GM20431 (cell line): ENCODE results near the gene SNTA1.
"Not testable (repeated sequence)": the region's sequence is repeated elsewhere in the genome, so short reads cannot be mapped to it uniquely, and the experiment has no call there.

Experiments used
- in situ Hi-C: fragments of 300-500 bp; cut with MseI, MboI; formaldehyde crosslinking; loops from one replicate; pipeline ENCODE4 v1.15.0; 2020; ENCODE audit warnings: low sequenced_read_pairs; ENCODE audit not compliant: unreplicated experiment

The SNTA1 gene

GRCh38 chr20:33437141-33437911, 6.2 kb downstream of the SNTA1 start:
- in situ Hi-C loops: no loop called here

DNA sequence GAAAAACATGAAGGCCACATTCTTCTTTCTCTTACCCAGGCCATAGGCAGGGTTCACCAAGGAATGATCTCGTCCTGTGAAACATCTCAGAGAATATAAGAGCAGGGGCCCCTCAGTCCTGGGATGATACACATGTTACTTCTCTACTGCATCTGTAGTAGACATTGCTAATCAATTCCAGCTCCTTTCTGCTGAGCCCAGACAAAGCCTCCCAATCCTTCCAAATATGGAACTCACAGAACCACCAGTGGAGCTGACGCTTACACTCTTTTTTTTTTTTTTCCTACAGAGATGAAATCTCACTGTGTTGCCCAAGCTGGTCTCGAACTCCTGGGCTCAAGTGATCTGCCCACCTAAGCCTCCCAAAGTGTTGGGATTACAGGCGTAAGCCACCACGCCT, 9.1 kb downstream of the SNTA1 start:
- in situ Hi-C loops: no loop called here

DNA sequence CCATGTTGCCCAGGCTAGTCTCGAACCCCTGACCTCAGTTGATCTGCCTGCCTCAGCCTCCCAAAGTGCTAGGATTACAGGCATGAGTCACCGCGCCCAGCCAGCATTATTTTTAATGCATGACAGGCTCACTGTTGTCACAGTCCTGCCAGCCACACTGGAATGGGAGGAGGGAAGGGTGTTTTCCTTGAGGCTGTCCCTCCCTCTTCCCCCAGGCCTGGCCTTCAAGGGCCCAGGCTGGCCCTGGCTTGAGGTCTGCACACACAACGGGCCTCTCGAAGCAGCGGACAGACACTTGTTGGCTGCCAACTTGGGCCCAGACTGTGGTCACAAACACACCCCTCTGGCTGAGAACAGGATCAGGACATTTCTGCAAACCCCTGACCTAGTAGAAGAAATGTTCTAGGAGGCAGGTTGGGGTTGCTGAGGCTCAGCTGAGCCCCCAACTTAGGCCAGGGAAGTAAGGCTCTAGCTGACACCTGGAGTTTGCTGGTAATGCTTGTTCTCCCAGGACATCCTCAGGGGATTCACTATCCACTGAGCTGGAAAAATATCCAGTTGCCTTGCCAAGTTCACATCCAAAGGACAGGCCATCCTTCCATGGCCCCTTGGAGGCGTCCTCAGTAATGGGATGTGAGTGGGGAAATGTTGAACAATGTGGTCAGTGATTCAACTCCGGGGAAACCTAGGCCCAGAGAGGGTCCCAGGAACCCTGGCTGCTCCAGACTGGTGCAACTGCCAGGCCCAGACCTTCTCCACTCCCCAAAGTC, 9.9 kb downstream of the SNTA1 start:
- in situ Hi-C loops: no loop called here

GRCh38 chr20:33431797-33432381, 11.7 kb downstream of the SNTA1 start:
- in situ Hi-C loops: no loop called here

GRCh38 chr20:33423875-33424274, 19.7 kb downstream of the SNTA1 start:
- in situ Hi-C loops: not testable (repeated sequence)

DNA sequence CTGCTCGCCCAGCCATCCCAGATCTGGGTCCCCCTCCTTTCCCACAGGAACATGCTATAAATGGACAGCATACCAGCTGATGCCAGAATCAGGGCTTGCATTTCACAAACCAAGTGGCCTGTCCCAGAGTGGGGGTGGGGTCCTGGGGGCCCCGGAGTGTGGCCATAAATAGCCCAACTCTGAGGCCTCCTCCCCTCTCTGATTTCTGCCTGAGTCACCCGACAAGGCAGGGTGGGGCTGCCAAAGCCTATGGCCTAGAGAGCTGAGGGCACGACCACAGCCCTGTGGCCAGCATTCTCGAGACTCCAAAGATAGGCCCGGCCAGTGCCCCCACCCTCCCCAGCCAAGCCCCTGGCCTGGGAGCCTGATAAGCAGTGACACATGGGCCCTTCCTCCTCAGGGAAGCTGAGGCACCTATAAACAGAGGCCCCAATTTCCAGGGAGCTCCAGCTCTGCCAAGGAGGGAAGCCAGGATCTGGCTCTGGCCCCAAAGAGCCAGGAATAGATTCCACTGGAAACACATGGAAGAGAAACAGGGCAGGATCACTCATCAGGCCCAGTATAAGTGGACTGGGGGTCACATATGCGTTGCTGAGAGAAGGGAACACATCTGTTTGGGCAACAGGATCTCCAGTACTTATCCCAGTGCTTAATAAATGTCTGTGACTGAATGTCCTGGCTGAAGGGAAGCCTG, 20.3 kb downstream of the SNTA1 start:
- in situ Hi-C loops: no loop called here

DNA sequence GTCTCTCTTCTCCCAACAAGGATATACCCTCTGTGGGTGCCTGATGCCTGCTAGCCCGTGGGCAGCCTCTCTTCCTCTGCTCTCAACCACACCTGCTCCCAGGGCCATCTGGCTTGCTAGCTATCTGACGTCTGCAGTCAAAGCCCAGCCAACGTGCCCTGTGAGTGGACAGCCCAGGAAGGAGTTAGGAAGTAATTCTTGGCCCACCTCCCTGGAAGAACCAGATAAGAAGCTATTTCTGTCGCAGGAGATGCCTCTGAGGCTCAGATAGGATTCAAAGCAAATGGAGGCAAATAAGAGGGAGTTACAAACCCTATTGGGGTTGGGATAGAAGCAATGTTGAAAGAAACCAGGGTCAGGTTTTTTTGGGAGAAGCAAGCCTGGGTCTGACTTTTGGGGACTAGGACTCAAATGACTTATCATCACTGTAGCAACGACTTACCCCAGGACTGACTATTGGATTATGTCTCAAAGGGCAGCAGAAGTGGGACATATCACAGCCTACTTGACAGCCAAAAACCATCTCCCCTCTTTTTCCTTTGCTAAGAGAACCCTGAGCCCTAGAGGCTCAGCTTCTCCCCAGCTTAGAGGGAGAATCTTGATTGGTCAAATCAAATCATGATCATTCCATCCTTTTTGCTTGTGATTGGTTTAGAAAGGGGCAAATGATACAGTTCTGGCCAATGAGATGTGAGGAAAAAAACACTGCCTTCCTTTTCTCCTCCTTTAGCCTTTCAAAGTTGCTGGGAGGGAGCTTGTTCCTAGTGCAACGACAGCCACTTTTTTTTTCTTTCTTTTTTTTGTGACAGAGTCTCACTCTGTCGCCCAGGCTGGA, 24.2 kb downstream of the SNTA1 start:
- in situ Hi-C loops: no loop called here

- in situ Hi-C loops: no loop called here
These were observed 25.5 kb downstream of the SNTA1 start for GRCh38 chr20:33418033-33418432.

DNA sequence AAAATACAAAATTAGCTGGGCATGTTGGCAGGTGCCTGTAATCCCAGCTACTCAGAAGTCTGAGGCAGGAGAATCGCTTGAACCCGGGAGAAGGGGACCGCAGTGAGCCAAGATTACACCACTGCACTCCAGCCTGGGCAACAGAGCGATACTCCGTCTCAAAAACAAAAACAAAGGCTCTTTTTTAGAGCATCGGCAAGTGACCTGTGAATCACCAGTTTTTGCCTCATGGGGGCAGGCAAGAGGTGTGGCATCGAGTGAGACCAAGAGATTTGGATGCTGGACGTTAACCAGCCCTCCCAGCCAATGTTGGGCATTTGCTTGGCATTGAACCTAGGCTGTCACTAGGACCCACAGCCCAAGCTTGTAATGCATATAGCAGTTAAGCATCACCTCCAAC, 27.6 kb downstream of the SNTA1 start:
- in situ Hi-C loops: no loop called here

DNA sequence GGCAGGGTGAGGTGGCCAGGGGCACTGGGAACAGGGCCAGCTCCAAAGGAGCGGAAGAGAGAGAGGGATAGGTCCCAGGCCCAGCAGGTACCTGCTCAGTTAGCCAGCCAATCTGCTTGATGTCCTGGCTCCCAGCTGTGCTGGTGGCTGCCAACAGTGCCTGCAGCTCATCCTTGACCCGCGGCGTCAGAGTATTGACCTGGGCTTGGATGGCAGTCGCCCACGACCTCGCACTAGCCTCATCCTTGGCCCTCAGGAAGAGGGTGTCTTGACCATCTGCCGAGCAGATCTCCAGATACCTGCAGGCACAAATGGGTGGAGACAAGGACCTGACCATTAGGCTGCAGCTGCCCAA, 31.1 kb downstream of the SNTA1 start:
- in situ Hi-C loops: no loop called here

DNA sequence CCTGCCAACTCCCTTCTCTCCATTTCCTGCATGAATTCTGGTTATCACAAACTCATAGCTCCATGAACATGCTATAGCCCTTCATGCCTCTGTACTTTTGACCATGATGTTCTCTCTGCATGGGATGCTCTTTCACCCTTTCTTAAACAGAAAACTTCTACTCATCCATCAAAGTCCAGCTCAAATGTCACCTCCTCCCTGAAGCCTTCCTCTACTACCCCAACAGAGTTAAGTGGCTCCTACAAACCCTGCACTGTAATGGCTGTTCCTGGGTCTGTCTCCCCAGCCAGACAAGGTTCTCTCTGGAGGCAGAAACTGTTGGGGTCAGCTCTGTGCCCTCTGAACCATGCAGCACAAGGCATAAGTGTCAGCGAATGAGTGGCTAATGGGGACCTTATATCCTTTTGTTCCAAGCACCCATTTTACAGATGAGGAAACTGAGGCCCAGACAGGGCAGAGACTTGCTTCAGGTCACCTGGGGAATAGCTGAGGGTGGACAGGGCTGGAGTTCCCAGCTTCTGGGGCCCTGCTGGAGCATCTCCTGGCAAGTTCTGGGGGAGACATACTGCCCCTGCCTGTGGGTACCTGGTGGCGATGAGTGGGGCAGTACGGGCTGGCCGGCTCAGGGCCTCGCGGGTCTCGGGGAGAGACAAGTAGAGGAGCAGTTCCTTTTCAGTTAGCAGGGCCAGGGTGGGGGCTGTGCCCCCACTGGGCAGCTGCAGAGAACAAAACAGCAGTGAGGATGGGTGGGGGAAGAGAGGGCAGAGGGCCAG, 31.7 kb downstream of the SNTA1 start:
- in situ Hi-C loops: no loop called here

- in situ Hi-C loops: no loop called here
These were observed 32.3 kb downstream of the SNTA1 start for GRCh38 chr20:33411242-33411641.

DNA sequence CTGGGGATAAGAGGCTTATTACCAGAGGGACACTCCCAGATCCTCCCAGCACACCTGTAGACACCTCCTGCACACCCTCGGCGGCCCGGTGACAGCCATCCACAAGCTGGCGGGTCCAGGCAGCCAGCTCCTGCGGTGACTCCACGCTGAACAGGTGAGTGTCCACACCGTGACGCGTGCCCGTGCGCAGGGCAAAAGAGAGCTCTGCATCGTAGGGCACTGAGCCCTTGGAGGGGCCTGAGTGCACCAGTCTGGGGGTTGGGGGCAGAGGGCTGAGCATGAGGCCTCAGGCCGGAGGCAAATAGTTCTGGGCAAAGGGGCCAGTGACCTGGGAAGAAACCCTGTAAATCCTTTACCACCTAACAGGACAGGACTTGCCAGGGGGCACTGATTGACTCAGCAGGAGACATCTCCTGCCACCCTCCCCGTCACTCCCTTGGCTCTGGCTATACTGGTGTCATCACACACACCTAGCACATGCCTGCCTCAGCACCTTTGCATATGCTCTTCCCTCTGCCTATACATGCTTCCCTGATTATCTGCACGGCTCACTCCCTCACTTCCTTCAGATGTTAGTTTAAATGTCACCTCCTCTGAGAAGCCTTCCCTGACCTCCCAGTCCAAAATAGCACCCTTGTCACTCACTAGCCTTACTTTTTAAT, 33.4 kb downstream of the SNTA1 start:
- in situ Hi-C loops: no loop called here

GRCh38 chr20:33408716-33409654, 34.6 kb downstream of the SNTA1 start:
- in situ Hi-C loops: no loop called here

DNA sequence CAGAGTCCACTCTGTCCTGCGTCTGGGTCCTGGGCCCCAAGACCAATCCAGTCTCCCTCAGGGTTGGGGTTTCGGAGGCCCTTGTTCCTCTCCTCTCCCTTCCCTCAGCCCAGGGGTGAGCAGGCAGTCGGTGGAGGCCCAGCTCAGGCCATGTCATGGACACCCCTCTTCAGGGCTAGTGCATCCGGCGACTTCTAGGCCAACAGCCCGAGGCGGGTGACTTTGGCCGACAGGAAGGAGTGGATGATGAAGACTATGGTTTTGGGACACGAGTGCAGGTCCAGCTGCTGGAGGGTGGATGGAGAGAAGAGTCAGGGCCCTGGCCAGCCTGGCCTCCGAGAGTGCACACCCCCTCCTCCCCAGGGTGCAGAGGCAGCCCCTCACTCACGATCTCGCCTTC, 35.2 kb downstream of the SNTA1 start:
- in situ Hi-C loops: no loop called here

DNA sequence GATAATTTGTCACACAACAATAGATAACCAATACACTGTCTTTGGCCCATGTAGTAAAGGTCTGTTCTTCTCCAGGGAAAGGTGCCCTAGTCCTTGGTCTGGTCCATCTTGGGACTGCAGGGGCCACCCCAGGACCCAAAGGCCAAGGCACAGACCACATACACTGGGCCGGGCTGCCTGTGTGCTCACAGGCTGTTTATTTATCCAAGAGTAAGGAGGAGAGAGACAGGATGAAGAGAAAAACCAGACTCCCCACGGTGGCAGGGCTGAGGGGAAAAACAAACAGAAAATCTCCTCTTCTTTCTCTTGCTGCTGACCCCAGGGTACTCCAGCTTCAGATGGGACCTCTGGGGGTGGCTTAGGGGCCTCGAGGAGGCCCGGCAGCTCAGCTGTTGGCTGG, 35.8 kb downstream of the SNTA1 start:
- in situ Hi-C loops: no loop called here

DNA sequence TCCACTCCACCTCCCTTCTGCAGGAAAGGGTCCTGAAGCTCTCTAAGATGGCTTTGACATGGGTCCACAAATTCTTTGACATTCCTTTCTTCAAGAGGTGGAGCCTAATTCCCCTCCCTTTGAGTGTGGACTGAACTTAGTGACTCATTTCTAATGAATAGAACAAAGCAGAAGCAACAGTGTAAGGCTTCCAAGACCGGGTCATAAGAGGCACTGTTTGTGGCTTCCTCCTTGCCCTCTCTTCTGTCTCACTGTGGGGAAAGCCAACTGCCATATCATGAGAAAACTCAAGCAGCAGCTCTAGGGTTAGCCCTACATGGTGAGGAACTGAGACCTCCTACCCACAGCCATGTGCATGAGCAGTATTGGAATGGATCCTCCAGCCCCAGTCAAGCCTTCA, 36.3 kb downstream of the SNTA1 start:
- in situ Hi-C loops: no loop called here

DNA sequence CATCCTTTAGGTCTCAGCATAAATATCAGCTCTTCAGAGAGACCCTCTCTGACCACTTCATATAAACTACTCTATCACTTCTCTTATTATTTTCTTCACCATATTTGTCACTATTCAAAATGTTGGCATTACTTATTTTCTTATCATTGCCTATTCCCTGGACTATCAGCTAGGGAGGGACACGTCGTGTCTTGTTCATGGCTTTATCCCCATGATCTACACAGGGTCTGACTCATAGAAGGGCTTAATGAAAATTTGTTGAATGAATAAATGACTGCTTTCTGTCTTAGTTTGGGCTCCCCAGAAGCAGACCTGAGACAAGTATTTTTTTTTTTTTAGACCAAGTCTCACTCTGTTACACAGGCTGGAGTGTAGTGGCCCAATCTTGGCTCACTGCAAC, 39.3 kb downstream of the SNTA1 start:
- in situ Hi-C loops: no loop called here
